ENCODE results near the gene RPSA.
"Not testable (repeated sequence)": the region's sequence is repeated elsewhere in the genome, so short reads cannot be mapped to it uniquely, and the experiment has no call there.

RPSA gene

GRCh38 chr3:39406368-39407258 lies at the start of gene RPSA:
RPSA (plus strand) TSS chr3:39406720; CDS start chr3:39407654, 934 bp downstream.
- DNase-seq, result peak; percentile 83

GRCh38 chr3:39358333-39358732 lies 48.2 kb upstream of the RPSA start:
- DNase-seq, result no peak

GRCh38 chr3:39361252-39361927 lies 45.1 kb upstream of the RPSA start:
- no peak for DNase-seq

- no peak for DNase-seq
Measured at GRCh38 chr3:39362192-39362591, 44.3 kb upstream of the RPSA start.

GRCh38 chr3:39362812-39363211 lies 43.7 kb upstream of the RPSA start:
- DNase-seq, result no peak

GRCh38 chr3:39370450-39370849 lies 36.1 kb upstream of the RPSA start:
- not testable (repeated sequence) for DNase-seq

- DNase-seq, result no peak
Measured at GRCh38 chr3:39372833-39373232, 33.7 kb upstream of the RPSA start.

GRCh38 chr3:39376959-39377634 lies 29.4 kb upstream of the RPSA start:
- DNase-seq, result no peak

GRCh38 chr3:39378088-39378487 lies 28.4 kb upstream of the RPSA start:
- DNase-seq, result no peak

- no peak for DNase-seq
Measured at GRCh38 chr3:39378957-39379777, 27.4 kb upstream of the RPSA start.

- DNase-seq, result no peak
Measured at GRCh38 chr3:39379778-39380155, 26.8 kb upstream of the RPSA start.

- no peak for DNase-seq
Measured at GRCh38 chr3:39381432-39381831, 25.1 kb upstream of the RPSA start.

- no peak for DNase-seq
Measured at GRCh38 chr3:39383045-39383880, 23.3 kb upstream of the RPSA start, which contains the start of gene SLC25A38. SLC25A38 (plus strand) TSS chr3:39383370; CDS start chr3:39383725, 355 bp downstream.

GRCh38 chr3:39383881-39384664 lies 22.4 kb upstream of the RPSA start:
- no peak for DNase-seq

GRCh38 chr3:39384665-39385000 lies 21.9 kb upstream of the RPSA start:
- no peak for DNase-seq

- no peak for DNase-seq
Measured at GRCh38 chr3:39385456-39386090, 20.9 kb upstream of the RPSA start.

- no peak for DNase-seq
Measured at GRCh38 chr3:39386318-39386717, 20.2 kb upstream of the RPSA start.

GRCh38 chr3:39387411-39387975 lies 19.0 kb upstream of the RPSA start:
- no peak for DNase-seq

GRCh38 chr3:39388153-39388552 lies 18.4 kb upstream of the RPSA start:
- DNase-seq, result no peak

GRCh38 chr3:39388741-39389248 lies 17.7 kb upstream of the RPSA start:
- no peak for DNase-seq
